Measurements from ENCODE around the gene COL4A1.

The COL4A1 gene

DNA sequence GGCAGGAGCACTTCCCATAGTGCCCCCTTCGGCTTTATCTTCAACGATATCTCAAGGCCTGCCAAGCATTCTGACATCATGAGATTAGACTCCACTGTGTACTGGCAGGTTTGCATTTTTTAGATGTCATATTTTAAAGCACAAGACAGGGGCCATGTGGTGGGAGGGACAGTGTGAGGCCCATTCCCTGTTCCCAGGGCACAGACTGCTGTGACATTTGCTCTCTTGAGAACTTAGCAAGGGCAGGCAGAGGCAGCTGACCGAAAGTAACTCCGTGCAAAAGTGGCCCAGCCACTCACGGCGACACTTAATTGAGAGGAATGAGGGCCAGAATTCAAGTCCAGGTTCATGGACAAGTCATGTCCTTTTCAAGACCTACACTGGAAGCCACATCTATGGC lies 201.8 kb downstream of the COL4A1 start:
- TF ChIP-seq, protein P1, sequence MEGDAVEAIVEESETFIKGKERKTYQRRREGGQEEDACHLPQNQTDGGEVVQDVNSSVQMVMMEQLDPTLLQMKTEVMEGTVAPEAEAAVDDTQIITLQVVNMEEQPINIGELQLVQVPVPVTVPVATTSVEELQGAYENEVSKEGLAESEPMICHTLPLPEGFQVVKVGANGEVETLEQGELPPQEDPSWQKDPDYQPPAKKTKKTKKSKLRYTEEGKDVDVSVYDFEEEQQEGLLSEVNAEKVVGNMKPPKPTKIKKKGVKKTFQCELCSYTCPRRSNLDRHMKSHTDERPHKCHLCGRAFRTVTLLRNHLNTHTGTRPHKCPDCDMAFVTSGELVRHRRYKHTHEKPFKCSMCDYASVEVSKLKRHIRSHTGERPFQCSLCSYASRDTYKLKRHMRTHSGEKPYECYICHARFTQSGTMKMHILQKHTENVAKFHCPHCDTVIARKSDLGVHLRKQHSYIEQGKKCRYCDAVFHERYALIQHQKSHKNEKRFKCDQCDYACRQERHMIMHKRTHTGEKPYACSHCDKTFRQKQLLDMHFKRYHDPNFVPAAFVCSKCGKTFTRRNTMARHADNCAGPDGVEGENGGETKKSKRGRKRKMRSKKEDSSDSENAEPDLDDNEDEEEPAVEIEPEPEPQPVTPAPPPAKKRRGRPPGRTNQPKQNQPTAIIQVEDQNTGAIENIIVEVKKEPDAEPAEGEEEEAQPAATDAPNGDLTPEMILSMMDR (IDR thresholded peaks at IDR 0.05; ENCODE audit: low read depth, low read length, missing control alignments): no peak
- no peak overlapping the region for H3K4me3 ChIP-seq (ENCODE audit: low read depth, low read length)
- no peak for DNase-seq (ENCODE audit: low read depth)

DNA sequence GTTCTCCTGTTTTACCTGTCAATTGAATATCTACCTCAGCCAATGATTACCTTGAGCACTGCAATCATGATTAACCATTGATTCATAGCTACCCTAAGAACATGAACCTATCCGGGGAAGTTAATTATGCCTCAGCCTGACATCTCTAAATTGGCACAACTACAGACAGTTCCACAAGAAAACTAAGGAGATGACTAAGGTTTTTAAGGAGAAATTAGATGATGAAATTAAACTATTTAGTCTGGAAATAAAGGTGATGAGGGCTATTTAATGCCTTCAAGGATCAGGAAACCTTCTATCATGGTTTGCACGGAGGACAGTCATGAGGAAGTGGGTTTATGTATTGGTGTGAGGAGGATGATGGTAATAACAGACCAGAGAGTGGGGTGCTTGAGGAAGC lies 203.4 kb downstream of the COL4A1 start:
- no peak overlapping the region for H3K4me3 ChIP-seq (ENCODE audit: low read depth, low read length)
- DNase-seq (ENCODE audit: low read depth): no peak
- TF ChIP-seq, protein P1 (IDR thresholded peaks at IDR 0.05; ENCODE audit: low read depth, low read length, missing control alignments): no peak

DNA sequence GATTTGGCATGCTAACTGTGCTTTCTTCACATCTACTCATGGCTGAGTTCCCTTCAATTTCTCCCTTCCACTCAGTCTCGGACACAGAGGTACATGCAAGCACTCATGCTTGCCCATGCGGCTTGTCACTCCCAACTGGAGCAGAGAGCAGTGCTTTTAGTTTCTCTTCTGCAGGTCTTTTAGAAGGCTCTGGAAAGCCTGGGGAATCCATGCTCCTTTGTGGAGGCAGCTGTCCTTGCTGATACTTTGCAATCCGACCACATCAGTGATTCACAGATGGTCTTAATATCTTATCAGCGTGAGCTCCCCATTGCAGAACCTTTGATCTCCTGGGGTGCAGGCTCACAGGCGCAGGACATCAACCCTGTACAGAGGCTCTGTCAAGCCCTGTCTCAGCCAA lies 203.9 kb downstream of the COL4A1 start:
- TF ChIP-seq, protein P1 (IDR thresholded peaks at IDR 0.05; ENCODE audit: low read depth, low read length, missing control alignments): no peak
- DNase-seq (ENCODE audit: low read depth): no peak
- no peak overlapping the region for H3K4me3 ChIP-seq (ENCODE audit: low read depth, low read length)

DNA sequence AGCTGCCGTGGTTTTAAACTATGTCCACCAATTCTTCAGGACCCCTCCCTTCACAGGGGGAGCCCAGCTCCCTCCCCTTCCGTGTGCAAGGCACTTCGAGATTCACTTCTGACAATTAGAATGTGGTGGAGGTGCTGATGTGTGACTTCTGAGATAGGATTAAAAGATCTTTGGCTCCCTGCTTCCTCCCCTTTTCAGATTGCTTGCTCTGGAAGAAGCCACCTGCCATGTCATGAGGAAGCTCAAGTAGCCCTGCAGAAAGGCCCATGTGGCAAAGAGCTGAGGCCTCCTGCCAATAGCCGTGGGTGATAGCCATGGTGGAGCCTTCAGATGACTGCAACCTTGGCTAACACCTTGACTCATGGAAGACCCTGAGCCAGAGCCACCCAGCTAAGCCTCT lies 204.9 kb downstream of the COL4A1 start:
- no peak overlapping the region for H3K4me3 ChIP-seq (ENCODE audit: low read depth, low read length)
- no peak for DNase-seq (ENCODE audit: low read depth)
- TF ChIP-seq, protein P1 (IDR thresholded peaks at IDR 0.05; ENCODE audit: low read depth, low read length, missing control alignments): no peak

DNA sequence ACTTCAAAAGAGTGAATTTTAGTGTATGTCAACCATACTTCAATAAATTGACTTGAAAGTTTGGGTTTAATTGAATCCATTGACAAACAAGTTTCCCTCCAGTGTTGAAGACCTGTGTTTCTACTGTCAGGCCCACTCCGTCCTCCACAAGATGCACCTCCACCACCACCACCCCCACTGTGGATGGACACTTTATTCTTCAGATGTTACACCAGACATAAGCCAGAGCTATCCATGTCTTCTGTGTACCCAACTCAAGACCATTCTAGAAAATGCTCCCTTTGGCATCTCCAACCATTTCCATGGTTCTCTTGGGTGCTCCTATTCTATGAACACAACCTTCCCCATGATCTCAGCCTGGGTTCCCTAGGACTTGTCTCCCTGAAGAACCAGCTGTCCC lies 207.0 kb downstream of the COL4A1 start:
- H3K4me3 ChIP-seq (ENCODE audit: low read depth, low read length): no peak overlapping the region
- TF ChIP-seq, protein P1 (IDR thresholded peaks at IDR 0.05; ENCODE audit: low read depth, low read length, missing control alignments): no peak
- no peak for DNase-seq (ENCODE audit: low read depth)

All from GM12864 (cell line).